HG03097 (cell line): ENCODE measurements around the gene MYO5A.
"Not testable (repeated sequence)": the region's sequence is repeated elsewhere in the genome, so short reads cannot be mapped to it uniquely, and the experiment has no call there.

Experiments used
- ATAC-seq: cut with Tn5 transposase; IDR thresholded peaks from one replicate; pipeline ENCODE4 v1.9.1; 2021; ENCODE audit not compliant: unreplicated experiment, low FRiP score

Gene MYO5A

GRCh38 chr15:52427804-52428203, 100.9 kb downstream of the MYO5A start:
- no peak for ATAC-seq

DNA sequence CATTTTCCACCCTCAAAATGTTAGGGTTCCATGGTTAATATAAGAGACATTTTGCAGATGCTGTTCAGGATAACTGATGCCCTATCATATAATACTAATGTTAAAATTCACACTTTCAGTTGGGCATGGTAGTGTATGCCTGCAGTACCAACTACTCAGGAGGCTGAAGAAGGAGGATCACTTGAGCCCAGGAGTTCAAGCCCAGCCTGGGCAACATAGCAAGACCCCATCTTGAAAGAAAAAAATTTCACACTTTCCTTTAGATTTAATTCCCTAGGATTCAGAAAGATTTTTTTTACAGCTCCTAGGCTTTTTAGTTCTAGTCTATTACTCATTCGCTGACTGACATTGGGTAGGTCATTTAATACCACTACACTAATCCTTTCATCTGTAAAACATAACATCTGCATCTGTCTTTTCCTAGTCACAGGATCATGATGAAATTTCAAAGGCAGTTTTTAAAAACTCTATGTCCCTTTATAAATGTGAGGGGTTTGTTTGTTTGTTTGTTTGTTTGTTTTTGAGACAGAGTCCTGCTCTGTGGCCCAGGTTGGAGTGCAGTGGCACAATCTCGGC, 103.7 kb downstream of the MYO5A start:
- ATAC-seq, result no peak

DNA sequence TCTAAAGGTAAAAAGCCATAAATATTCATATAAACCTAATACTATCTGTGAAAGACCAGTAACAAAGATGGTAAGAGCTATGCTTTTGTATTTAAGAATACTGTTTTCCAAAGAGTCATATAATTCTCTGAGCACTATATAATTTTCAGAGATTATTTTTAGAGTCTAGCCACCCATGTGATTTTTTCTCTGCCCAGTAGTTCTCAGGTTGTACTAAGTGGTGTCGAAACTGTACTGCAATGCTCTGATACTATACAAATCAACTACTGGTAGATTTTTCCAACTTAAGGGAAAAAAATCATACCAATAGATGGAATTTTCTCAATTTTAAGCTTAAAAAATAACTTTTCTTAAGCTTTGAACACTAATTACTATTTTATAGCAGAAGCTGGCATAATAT, 104.8 kb downstream of the MYO5A start:
- no peak for ATAC-seq

DNA sequence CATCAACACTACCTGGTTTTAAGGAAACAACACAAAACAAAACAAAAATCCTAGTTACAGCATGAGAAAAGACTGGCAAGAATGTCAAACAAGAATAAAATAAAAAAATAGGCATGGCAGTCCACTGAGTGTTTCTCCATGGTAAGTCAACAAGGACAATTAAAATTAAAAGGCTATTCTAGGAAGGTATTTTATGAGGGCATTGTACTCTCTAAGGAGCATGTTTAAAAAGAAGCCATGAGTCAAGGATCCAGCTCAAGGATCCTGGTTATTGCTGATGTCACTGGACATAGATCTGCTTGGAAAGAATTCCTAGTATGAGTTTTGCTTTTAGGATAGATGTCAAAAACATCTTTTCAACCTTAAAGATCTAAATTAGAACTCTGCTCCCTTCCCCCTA, 106.7 kb downstream of the MYO5A start:
- ATAC-seq, result no peak

DNA sequence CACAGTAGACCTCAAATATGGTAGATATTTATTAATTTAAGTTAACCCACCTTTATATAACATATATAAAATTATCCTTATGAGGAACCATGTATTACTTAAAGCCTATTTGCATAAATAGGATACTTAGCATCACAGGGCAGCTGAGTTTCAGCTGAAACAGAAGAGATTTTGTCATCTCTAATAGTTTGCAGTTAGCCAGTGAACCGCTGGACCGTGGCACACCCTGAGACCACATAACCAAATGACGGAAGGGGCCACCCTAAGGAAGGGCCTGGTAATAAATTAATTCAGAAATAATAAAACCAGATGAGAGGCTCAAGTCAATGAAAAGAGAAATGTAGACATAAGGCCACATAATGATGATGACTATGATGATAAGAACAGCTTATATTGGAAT, 107.7 kb downstream of the MYO5A start:
- peak; percentile 69 for ATAC-seq

DNA sequence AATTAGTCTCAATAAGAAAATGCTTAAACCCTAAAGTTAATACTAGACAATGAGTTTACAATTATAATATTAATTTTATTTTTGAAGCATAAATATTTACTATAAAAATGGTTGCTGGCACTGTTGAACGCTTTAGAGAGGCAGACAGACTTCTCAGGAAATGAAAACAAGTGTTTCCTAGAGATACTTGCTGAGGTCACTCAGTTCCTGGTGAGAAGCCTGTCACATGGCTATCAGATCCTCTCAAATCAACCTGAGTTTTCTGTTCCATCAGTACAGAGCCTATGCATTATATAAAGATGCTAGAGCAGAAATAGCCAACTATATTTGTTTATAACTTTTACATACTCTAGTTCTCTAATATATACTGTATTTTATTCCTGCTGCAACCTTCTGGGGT, 109.2 kb downstream of the MYO5A start:
- no peak for ATAC-seq

- ATAC-seq, result no peak
Measured at GRCh38 chr15:52417957-52418356, 110.7 kb downstream of the MYO5A start.

GRCh38 chr15:52417521-52417920, 111.2 kb downstream of the MYO5A start:
- no peak for ATAC-seq

GRCh38 chr15:52416566-52416965, 112.1 kb downstream of the MYO5A start:
- ATAC-seq, result not testable (repeated sequence)

DNA sequence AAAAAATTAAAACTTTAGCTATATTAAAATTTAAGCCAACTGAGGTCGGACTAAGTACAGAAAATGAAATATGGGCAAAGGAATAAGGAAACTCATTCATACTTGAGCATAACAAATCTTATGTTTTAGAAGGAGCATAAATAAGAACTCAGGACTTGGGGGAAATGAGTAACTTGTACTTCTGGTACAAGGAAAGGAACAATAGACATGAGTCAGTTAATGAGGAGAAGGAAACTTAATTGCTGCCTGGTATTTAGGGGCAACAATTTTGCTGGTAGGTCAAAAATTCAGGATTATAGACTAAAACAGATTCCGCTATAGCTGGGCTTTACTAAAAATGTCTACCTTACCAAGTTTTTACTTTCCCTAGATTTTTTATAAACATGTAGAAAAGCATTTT, 113.1 kb downstream of the MYO5A start:
- no peak for ATAC-seq

- no peak for ATAC-seq
Measured at GRCh38 chr15:52414936-52415335, 113.7 kb downstream of the MYO5A start.

- no peak for ATAC-seq
Measured at GRCh38 chr15:52408823-52409222, 119.9 kb downstream of the MYO5A start.

DNA sequence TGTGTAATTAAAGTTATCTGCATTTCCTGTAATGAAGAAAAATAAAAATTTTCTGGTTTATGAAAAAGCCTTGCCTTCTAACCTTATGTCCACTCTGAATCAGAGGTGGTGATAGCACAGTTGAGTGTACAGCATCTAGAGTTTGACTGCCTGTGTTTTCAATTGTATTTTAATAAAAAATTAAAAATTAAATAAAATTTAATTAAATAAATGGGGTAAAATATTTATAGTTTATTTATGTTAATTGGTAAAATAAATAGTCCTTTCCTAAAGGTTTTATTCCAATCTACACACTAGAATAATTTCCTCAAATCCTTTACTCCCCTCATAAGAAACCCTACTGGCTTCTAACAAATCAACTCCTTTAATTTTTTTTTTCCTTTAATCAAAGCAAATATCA, 121.3 kb downstream of the MYO5A start:
- ATAC-seq, result no peak

GRCh38 chr15:52406601-52407000, 122.1 kb downstream of the MYO5A start:
- no peak for ATAC-seq

DNA sequence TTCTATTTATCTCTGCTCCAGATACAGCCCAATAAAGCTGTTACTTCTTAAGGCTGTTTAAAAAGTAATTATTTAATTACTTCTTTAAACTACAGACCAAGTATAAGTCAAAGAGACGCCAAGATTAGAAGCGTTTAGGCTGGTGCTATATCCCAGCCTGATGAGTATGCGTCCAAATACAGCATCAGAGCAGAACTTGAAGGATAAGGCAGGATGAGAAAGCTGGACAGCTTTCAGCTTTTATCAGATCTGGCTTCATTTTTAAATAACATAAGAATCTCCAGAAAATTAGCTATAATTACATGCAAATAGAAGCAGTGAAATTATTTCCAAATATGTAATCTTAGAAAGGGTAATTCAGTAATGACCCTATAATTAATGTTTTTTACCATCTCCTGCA, 122.8 kb downstream of the MYO5A start:
- ATAC-seq, result no peak

GRCh38 chr15:52397118-52397517, 131.6 kb downstream of the MYO5A start:
- ATAC-seq, result no peak

- no peak for ATAC-seq
Measured at GRCh38 chr15:52394118-52394517, 134.6 kb downstream of the MYO5A start.

GRCh38 chr15:52392008-52392687, 136.5 kb downstream of the MYO5A start:
- no peak for ATAC-seq

GRCh38 chr15:52391069-52391468, 137.6 kb downstream of the MYO5A start:
- no peak for ATAC-seq

DNA sequence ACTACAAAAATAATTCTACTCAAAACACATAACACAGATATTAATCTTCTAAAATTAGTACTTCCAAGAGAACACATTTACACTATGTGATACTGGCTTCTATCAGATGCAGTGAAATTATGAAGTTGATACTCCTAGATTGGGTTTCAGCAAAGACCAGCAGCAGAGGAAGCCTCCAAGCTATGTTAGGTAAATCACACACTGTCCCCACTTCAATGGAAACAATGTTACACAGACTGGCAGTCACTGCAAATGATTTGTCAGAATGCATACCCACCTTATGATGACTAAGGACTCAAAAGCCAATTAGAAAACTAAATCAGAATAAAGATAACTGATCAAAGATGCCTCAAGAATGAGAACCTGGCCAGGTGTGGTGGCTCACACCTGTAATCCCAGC, 143.0 kb downstream of the MYO5A start:
- ATAC-seq, result no peak

DNA sequence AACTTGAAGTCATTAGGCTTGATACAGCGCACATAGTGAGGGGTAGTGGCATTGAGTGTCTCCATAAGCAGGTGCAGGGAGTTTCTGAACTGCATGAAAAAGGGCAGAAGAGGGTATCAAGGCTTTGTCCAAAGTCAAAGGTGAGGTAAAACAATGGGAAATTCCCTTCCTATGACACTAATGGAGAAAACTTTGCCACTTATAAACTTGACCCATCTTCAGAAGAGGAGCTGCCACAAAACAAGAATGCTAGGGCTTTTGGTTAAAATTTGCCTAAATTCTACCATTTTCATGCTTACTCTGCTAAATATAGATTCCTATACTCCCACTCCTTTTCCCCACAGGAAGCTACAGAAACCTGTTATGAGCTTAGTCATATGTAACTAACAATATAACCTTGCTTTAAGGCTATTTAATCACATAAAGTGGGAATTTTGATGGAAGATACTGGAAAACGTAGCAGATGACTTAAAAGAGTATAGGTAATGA, 145.5 kb downstream of the MYO5A start:
- ATAC-seq, result peak; percentile 46

DNA sequence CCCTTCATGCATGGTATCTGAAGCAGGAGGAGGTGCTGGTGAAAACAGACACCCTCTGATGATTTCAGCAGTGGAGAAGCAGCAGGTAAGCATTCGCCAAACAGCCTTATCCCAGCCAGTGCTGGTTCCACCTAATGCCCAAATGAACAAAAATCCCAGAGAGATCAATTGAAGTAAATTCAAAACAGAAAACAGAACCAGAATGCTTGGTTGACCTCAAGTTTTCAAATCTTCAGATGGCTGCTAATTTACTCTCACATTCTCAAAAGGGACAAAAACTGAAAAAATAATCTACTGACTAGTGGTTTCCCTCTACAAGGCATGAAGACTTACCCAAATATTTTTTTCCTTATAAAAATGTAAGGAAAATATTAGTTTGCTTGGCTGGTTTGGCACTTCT, 146.0 kb downstream of the MYO5A start:
- ATAC-seq, result peak; percentile 10
